Prostate gland (tissue), 2 donors: Measurements from ENCODE around the gene ABCA13.

Experiments
- CTCF ChIP-seq, 4 experiments: fragments of 200-600 bp in 2 of 4; fragments of 450-650 bp in 2 of 4; sonication (generic) in 2 of 4; IDR thresholded peaks; 1 replicate in 3 of 4; 2 replicates in 1 of 4; pipeline ENCODE4 v1.5.1; 2016 to 2019; ENCODE audit warnings: antibody characterized with exemption in 4 of 4, mild to moderate bottlenecking in 2 of 4, moderate library complexity in 2 of 4
- POLR2AphosphoS5 ChIP-seq: sonication (generic); formaldehyde crosslinking; IDR thresholded peaks from one replicate; pipeline ENCODE4 v1.6.1; 2017; ENCODE audit warnings: antibody characterized with exemption

- TF ChIP-seq CTCF (IDR thresholded peaks at IDR 0.05) (no peak), POLR2AphosphoS5 (no peak)
Measured at GRCh38 chr7:48175019-48175418, 3.8 kb downstream of the ABCA13 start.
